ENCODE measurements around the gene MTRFR.

GRCh38 chr12:123265851-123266678 is 32.8 kb downstream of the MTRFR start:
- TF ChIP-seq CTCF (conservative IDR thresholded peaks at IDR 0.05; ENCODE audit: low read depth, low read length) = no peak
- no peak for TF ChIP-seq EZH2 (IDR thresholded peaks at IDR 0.05; ENCODE audit: borderline replicate concordance, low read depth, low read length, poor library complexity, severe bottlenecking)

All from A673 (cell line).